ENCODE data around the gene ORAI3. TPM values are rescaled to one million over a fixed set of nuclear protein-coding genes. Genes with fewer than 3 reads are reported as not detected.
A peak's percentile ranks its signal among the peaks of the same experiment; 100 is the strongest.

ORAI3 gene
- total and polyA plus RNA-seq, 2 of the 13 experiments (the other 11 are each of a cell fraction or from before 2014, with no cell fraction given), result 11.4 to 32.0 TPM

- TF ChIP-seq ASH2L (IDR thresholded peaks at IDR 0.05; ENCODE audit: insufficient read length, low read depth, low read length), result peak; percentile 91
- no peak for TF ChIP-seq DBP (CRISPR knock-in tag; IDR thresholded peaks at IDR 0.05; ENCODE audit: not compliant biosample characterization)
- TF ChIP-seq, protein P1, sequence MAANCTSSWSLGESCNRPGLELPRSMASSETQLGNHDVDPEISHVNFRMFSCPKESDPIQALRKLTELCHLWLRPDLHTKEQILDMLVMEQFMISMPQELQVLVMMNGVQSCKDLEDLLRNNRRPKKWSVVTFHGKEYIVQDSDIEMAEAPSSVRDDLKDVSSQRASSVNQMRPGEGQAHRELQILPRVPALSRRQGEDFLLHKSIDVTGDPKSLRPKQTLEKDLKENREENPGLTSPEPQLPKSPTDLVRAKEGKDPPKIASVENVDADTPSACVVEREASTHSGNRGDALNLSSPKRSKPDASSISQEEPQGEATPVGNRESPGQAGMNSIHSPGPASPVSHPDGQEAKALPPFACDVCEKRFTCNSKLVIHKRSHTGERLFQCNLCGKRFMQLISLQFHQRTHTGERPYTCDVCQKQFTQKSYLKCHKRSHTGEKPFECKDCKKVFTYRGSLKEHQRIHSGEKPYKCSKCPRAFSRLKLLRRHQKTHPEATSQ (CRISPR knock-in tag; IDR thresholded peaks at IDR 0.05; ENCODE audit: borderline replicate concordance), result peak; percentile 94
- no peak for TF ChIP-seq TCF7L2 (IDR thresholded peaks at IDR 0.05; ENCODE audit: low read depth, low read length)
- TF ChIP-seq SRSF1 (optimal IDR thresholded peaks at IDR 0.05; ENCODE audit: low read depth, low read length), result peak; percentile 63
- no peak for TF ChIP-seq ZNF570 (CRISPR knock-in tag; IDR thresholded peaks at IDR 0.05; ENCODE audit: borderline replicate concordance)
- TF ChIP-seq THYN1 (CRISPR knock-in tag; IDR thresholded peaks at IDR 0.05; ENCODE audit: borderline replicate concordance, low read depth), result peak; percentile 16; the same call in 1 of the 2 replicates
- no peak; the same call in 1 of the 2 replicates for TF ChIP-seq ELF3 (CRISPR knock-in tag; IDR thresholded peaks at IDR 0.05)
- TF ChIP-seq ZNF292 (CRISPR knock-in tag; IDR thresholded peaks at IDR 0.05; ENCODE audit: borderline replicate concordance, low read depth), result no peak
- TF ChIP-seq HMG20A (CRISPR knock-in tag; IDR thresholded peaks at IDR 0.05; ENCODE audit: borderline replicate concordance), result no peak
- TF ChIP-seq ZFP62 (CRISPR knock-in tag; IDR thresholded peaks at IDR 0.05), result no peak
- TF ChIP-seq, protein P2, sequence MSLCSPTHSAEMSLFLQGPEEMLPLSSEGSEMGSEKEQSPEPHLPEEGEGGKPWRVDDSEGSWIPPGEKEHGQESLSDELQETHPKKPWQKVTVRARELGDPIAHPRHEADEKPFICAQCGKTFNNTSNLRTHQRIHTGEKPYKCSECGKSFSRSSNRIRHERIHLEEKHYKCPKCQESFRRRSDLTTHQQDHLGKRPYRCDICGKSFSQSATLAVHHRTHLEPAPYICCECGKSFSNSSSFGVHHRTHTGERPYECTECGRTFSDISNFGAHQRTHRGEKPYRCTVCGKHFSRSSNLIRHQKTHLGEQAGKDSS (CRISPR knock-in tag; IDR thresholded peaks at IDR 0.05; ENCODE audit: borderline replicate concordance, low read depth), result no peak
- no peak for TF ChIP-seq JUN (CRISPR knock-in tag; IDR thresholded peaks at IDR 0.05)
- no peak for TF ChIP-seq ZFP37 (CRISPR knock-in tag; IDR thresholded peaks at IDR 0.05; ENCODE audit: borderline replicate concordance)
- TF ChIP-seq IKZF4 (CRISPR knock-in tag; IDR thresholded peaks at IDR 0.05; ENCODE audit: borderline replicate concordance, low read depth, not compliant biosample characterization), result no peak
- TF ChIP-seq AGO2 (optimal IDR thresholded peaks at IDR 0.05; ENCODE audit: low read depth, low read length), result no peak
- peak; percentile 63; the same call in 1 of the 2 replicates for TF ChIP-seq HOXD1 (CRISPR knock-in tag; IDR thresholded peaks at IDR 0.05)
- TF ChIP-seq SOX5 (CRISPR knock-in tag; IDR thresholded peaks at IDR 0.05; ENCODE audit: borderline replicate concordance), result peak; percentile 64
- no peak for TF ChIP-seq GLMP (CRISPR knock-in tag; IDR thresholded peaks at IDR 0.05; ENCODE audit: borderline replicate concordance)
- TF ChIP-seq ZNF777 (CRISPR knock-in tag; IDR thresholded peaks at IDR 0.05), result no peak; the same call in 1 of the 2 replicates
- TF ChIP-seq, protein P3, sequence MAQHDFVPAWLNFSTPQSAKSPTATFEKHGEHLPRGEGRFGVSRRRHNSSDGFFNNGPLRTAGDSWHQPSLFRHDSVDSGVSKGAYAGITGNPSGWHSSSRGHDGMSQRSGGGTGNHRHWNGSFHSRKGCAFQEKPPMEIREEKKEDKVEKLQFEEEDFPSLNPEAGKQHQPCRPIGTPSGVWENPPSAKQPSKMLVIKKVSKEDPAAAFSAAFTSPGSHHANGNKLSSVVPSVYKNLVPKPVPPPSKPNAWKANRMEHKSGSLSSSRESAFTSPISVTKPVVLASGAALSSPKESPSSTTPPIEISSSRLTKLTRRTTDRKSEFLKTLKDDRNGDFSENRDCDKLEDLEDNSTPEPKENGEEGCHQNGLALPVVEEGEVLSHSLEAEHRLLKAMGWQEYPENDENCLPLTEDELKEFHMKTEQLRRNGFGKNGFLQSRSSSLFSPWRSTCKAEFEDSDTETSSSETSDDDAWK (CRISPR knock-in tag; IDR thresholded peaks at IDR 0.05), result no peak
- TF ChIP-seq ZNF572 (CRISPR knock-in tag; IDR thresholded peaks at IDR 0.05), result 0 out of 2 replicates have a peak, but pooled peaks have one; percentile 60
Observed at GRCh38 chr16:30922960-30923535, 25.8 kb upstream of the ORAI3 start (continued).
